PC-3 (cell line): Measurements from ENCODE around the gene MON2.

Source experiments
- CTCF ChIP-seq: fragments of 300-600 bp; sonication (generic); conservative IDR thresholded peaks from 2 replicates; pipeline ENCODE4 v1.5.1; 2017; ENCODE audit warnings: antibody characterized with exemption, low read depth, mild to moderate bottlenecking, low read length
- EZH2phosphoT487 ChIP-seq: fragments of 300-600 bp; sonication (generic); IDR thresholded peaks from 2 replicates; pipeline ENCODE4 v1.6.1; 2018; ENCODE audit warnings: mild to moderate bottlenecking, antibody characterized with exemption, low read length, borderline replicate concordance

DNA sequence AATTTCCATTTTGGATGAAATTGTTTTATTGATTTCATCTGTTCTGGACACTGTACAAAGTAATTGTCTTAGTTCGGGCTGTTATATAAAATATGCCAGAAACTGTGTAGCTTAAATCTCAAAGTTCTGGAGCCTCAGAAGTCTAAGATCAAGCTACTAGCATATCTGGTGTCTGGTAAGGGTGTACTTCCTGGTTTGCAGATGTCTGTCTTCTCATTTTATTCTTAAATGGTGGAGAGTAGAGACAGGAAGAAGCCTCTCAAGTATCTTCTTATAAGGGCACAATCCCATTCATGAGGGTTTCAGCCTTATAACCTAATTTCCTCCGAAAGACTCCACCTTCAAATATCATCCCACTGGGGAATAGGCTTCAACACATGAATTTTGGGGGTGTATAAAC, 51.3 kb downstream of the MON2 start:
- TF ChIP-seq CTCF (no peak), EZH2phosphoT487 (no peak)
